Body of pancreas (tissue), 4 donors: ENCODE data around the gene FGD5. TPM values are rescaled to one million over a fixed set of nuclear protein-coding genes. Genes with fewer than 3 reads are reported as not detected.
A peak's percentile ranks its signal among the peaks of the same experiment; 100 is the strongest.

Source experiments
- ATAC-seq: fragments of 150-250 bp; one replicate; pipeline ENCODE4 v1.9.1; 2016
- DNase-seq, 4 donors: peaks; one replicate each; pipeline ENCODE4 v3.0.0-alpha.2; 2019
- H3K27ac ChIP-seq, 4 donors: fragments of 200-600 bp; sonication (generic); 1 replicate in 3 of 4; 2 replicates in 1 of 4; pipeline versions ENCODE4 v1.5.1 to v1.6.1; 2016 to 2019; ENCODE audit warnings: mild to moderate bottlenecking in 1 of 4, mixed read lengths in 1 of 4, moderate library complexity in 1 of 4
- H3K27me3 ChIP-seq, 2 donors: fragments of 200-600 bp; sonication (generic); one replicate each; pipeline ENCODE4 v1.6.0; 2016; ENCODE audit warnings: mild to moderate bottlenecking in 1 of 2
- H3K36me3 ChIP-seq, 2 donors: fragments of 200-600 bp; sonication (generic); replicated peaks in 1 of 2; 2 replicates each; pipeline ENCODE4 v1.5.1; 2016; ENCODE audit warnings: low read depth in 2 of 2; ENCODE audit not compliant: insufficient read depth in 1 of 2
- H3K4me1 ChIP-seq: fragments of 200-600 bp; sonication (generic); one replicate; pipeline ENCODE4 v1.6.0; 2016
- H3K4me3 ChIP-seq, 2 donors: fragments of 200-600 bp; sonication (generic); 1 replicate in 1 of 2; 2 replicates in 1 of 2; pipeline ENCODE4 v1.5.1; 2016 to 2019
- H3K9me3 ChIP-seq, 3 donors: fragments of 200-600 bp; sonication (generic); 1 replicate in 2 of 3; 2 replicates in 1 of 3; pipeline ENCODE4 v1.5.1; 2016
- CTCF ChIP-seq, 7 experiments: fragments of 450-650 bp in 4 of 7; fragments of 200-600 bp in 3 of 7; sonication (generic) in 3 of 7; IDR thresholded peaks; one replicate each; pipeline ENCODE4 v1.5.1; 2016 to 2019; ENCODE audit warnings: antibody characterized with exemption in 7 of 7
- POLR2A ChIP-seq, 3 donors: fragments of 450-650 bp; IDR thresholded peaks; one replicate each; pipeline ENCODE4 v1.6.1; 2016; ENCODE audit warnings: antibody characterized with exemption in 3 of 3, mild to moderate bottlenecking in 2 of 3
- WGBS, 2 donors: methylation state at CpG; one replicate each; pipeline ENCODE4 v1.1.5; 2017; 5-methylcytosine and 5-hydroxymethylcytosine counted together
- intact Hi-C: fragments of 100-400 bp; cut with DNase I; formaldehyde crosslinking; loops from one replicate; pipeline ENCODE4 v1.15.1; 2023
- total RNA-seq, 2 donors: library from RNA; depleted of rRNA; stranded (reverse); fragments of >200 nt; gene quantifications; one replicate each; pipeline ENCODE4 v1.1.0, GENCODE V29; 2016

The FGD5 gene
- total RNA-seq, 2 donors from 2014 or later: 4.9 to 7.8 TPM

- no peaks in the 10 kb centered on the region for H3K36me3 ChIP-seq
- no peak overlapping the region for H3K4me3 ChIP-seq
- intact Hi-C loops: no loop called here
- 47 to 50% methylated on average over 6 to 14 of the region's 14 CpGs for WGBS, 2 donors
- no peak for TF ChIP-seq POLR2A (IDR thresholded peaks at IDR 0.05)
- no peak for TF ChIP-seq CTCF (IDR thresholded peaks at IDR 0.05)
- no peaks in the 10 kb centered on the region for H3K9me3 ChIP-seq
- no peak for ATAC-seq
- H3K4me1 ChIP-seq: peaks cover 4% of the 10 kb centered on the region
- DNase-seq: peak in 1 of 4 donors; percentile 1
- H3K27ac ChIP-seq: no peak overlapping the region
- H3K27me3 ChIP-seq: no peaks in the 10 kb centered on the region
These were observed 22.2 kb upstream of the FGD5 start for GRCh38 chr3:14796403-14797077.

GRCh38 chr3:14797731-14798130 lies 21.0 kb upstream of the FGD5 start:
- 54 to 67% methylated on average over 3 to 4 of the region's 4 CpGs for WGBS, 2 donors
- no peak for DNase-seq
- Histone ChIP-seq H3K9me3 (no peaks in the 10 kb centered on the region), H3K36me3 (no peaks in the 10 kb centered on the region), H3K27me3 (no peaks in the 10 kb centered on the region), H3K27ac (no peak overlapping the region), H3K4me3 (no peak overlapping the region), H3K4me1 (peaks cover 4% of the 10 kb centered on the region)
- ATAC-seq: no peak
- intact Hi-C loops: no loop called here
- no peak for TF ChIP-seq CTCF (IDR thresholded peaks at IDR 0.05)
- TF ChIP-seq POLR2A (IDR thresholded peaks at IDR 0.05): no peak

GRCh38 chr3:14798231-14798630 lies 20.5 kb upstream of the FGD5 start:
- ATAC-seq: no peak
- Histone ChIP-seq H3K4me3 (no peak overlapping the region), H3K9me3 (no peaks in the 10 kb centered on the region), H3K4me1 (peaks cover 4% of the 10 kb centered on the region), H3K27ac (no peak overlapping the region), H3K27me3 (no peaks in the 10 kb centered on the region), H3K36me3 (no peaks in the 10 kb centered on the region)
- TF ChIP-seq CTCF (IDR thresholded peaks at IDR 0.05) (no peak), POLR2A (IDR thresholded peaks at IDR 0.05) (no peak)
- no peak for DNase-seq
- intact Hi-C loops: no loop called here
- 73 to 75% methylated on average over 6 of the region's 6 CpGs for WGBS, 2 donors

- no peaks in the 10 kb centered on the region for H3K9me3 ChIP-seq
- peaks cover 4% of the 10 kb centered on the region for H3K4me1 ChIP-seq
- intact Hi-C loops: no loop called here
- ATAC-seq (no peak), DNase-seq (no peak)
- no peak overlapping the region for H3K27ac ChIP-seq
- H3K4me3 ChIP-seq: no peak overlapping the region
- no peaks in the 10 kb centered on the region for H3K27me3 ChIP-seq
- TF ChIP-seq POLR2A (IDR thresholded peaks at IDR 0.05) (no peak), CTCF (IDR thresholded peaks at IDR 0.05) (no peak)
- no peaks in the 10 kb centered on the region for H3K36me3 ChIP-seq
- WGBS, 2 donors: 69 to 84% methylated on average over 4 of the region's 4 CpGs
These were observed 19.6 kb upstream of the FGD5 start for GRCh38 chr3:14799146-14799545.

- intact Hi-C loops: no loop called here
- no peaks in the 10 kb centered on the region for H3K9me3 ChIP-seq
- H3K36me3 ChIP-seq: no peaks in the 10 kb centered on the region
- ATAC-seq (no peak), DNase-seq (no peak)
- H3K27me3 ChIP-seq: no peaks in the 10 kb centered on the region
- H3K4me1 ChIP-seq: peaks cover 4% of the 10 kb centered on the region
- TF ChIP-seq POLR2A (IDR thresholded peaks at IDR 0.05) (no peak), CTCF (IDR thresholded peaks at IDR 0.05) (no peak)
- no peak overlapping the region for H3K27ac ChIP-seq
- WGBS, 2 donors: 73 to 81% methylated on average over 7 to 9 of the region's 9 CpGs
- H3K4me3 ChIP-seq: no peak overlapping the region
These were observed 17.7 kb upstream of the FGD5 start for GRCh38 chr3:14801031-14801430.
